GM20431 (cell line): ENCODE measurements around the gene SLC25A47.
"Not testable (repeated sequence)": the region's sequence is repeated elsewhere in the genome, so short reads cannot be mapped to it uniquely, and the experiment has no call there.

Experiments
- in situ Hi-C: fragments of 300-500 bp; cut with MseI, MboI; formaldehyde crosslinking; loops from one replicate; pipeline ENCODE4 v1.15.0; 2020; ENCODE audit warnings: low sequenced_read_pairs; ENCODE audit not compliant: unreplicated experiment

SLC25A47 gene

GRCh38 chr14:100304825-100305323 lies 18.3 kb upstream of the SLC25A47 start:
- in situ Hi-C loops, result no loop called here

GRCh38 chr14:100305324-100306100 lies 17.6 kb upstream of the SLC25A47 start:
- in situ Hi-C loops, result no loop called here

GRCh38 chr14:100306101-100306997 lies 16.8 kb upstream of the SLC25A47 start, which contains the start of gene SLC25A29:
SLC25A29 (minus strand) TSS chr14:100306444; CDS start chr14:100306232, 212 bp downstream.
- in situ Hi-C loops, result no loop called here

- in situ Hi-C loops, result no loop called here
Measured at GRCh38 chr14:100306998-100307765, 16.0 kb upstream of the SLC25A47 start.

- in situ Hi-C loops, result no loop called here
Measured at GRCh38 chr14:100307766-100308426, 15.2 kb upstream of the SLC25A47 start.

GRCh38 chr14:100308427-100308792 lies 14.7 kb upstream of the SLC25A47 start:
- in situ Hi-C loops, result not testable (repeated sequence)

- in situ Hi-C loops, result no loop called here
Measured at GRCh38 chr14:100309028-100309737, 14.0 kb upstream of the SLC25A47 start.

GRCh38 chr14:100312110-100312876 lies 10.8 kb upstream of the SLC25A47 start:
- in situ Hi-C loops, result not testable (repeated sequence)

- in situ Hi-C loops, result no loop called here
Measured at GRCh38 chr14:100312877-100313400, 10.2 kb upstream of the SLC25A47 start.

GRCh38 chr14:100313464-100314230 lies 9.5 kb upstream of the SLC25A47 start:
- in situ Hi-C loops, result no loop called here

- in situ Hi-C loops, result no loop called here
Measured at GRCh38 chr14:100314724-100315123, 8.4 kb upstream of the SLC25A47 start.

GRCh38 chr14:100317389-100317788 lies 5.8 kb upstream of the SLC25A47 start:
- in situ Hi-C loops, result no loop called here

GRCh38 chr14:100317912-100318808 lies 5.0 kb upstream of the SLC25A47 start:
- in situ Hi-C loops, result no loop called here

- in situ Hi-C loops, result no loop called here
Measured at GRCh38 chr14:100320157-100320856, 2.8 kb upstream of the SLC25A47 start.

GRCh38 chr14:100321473-100322137 lies 1.5 kb upstream of the SLC25A47 start:
- in situ Hi-C loops, result no loop called here
